HFFc6 (cell line): ENCODE results near the gene LDLRAD4. TPM values are rescaled to one million over a fixed set of nuclear protein-coding genes. Genes with fewer than 3 reads are reported as not detected.

ENCODE experiments used
- DNase-seq: peaks from one replicate; pipeline ENCODE4 v3.0.0-alpha.2; 2018
- H3K27ac Mint-ChIP-seq: 2 replicates; pipeline ENCODE4 v1.8.0; 2020; ENCODE audit warnings: mild to moderate bottlenecking, mixed read lengths
- H3K27me3 Mint-ChIP-seq: 2 replicates; pipeline ENCODE4 v1.8.0; 2021; ENCODE audit warnings: mild to moderate bottlenecking, moderate library complexity, mixed read lengths; ENCODE audit not compliant: insufficient read depth
- H3K36me3 Mint-ChIP-seq: 2 replicates; pipeline ENCODE4 v1.8.0; 2021; ENCODE audit warnings: low read depth, mixed read lengths
- H3K4me1 Mint-ChIP-seq: 2 replicates; pipeline ENCODE4 v1.8.0; 2020; ENCODE audit warnings: low read depth, mixed read lengths
- H3K4me3 Mint-ChIP-seq: 2 replicates; pipeline ENCODE4 v1.8.0; 2020; ENCODE audit warnings: mild to moderate bottlenecking, moderate library complexity, mixed read lengths
- H3K9me3 Mint-ChIP-seq: 2 replicates; pipeline ENCODE4 v1.8.0; 2020; ENCODE audit warnings: mild to moderate bottlenecking, mixed read lengths
- total RNA-seq, 6 experiments: library from RNA; stranded (reverse); fragmentation: NEBNext Ultra II Directional; extraction: Animal tissue kit (Norgen Biotek cat#: 25700); gene quantifications; 2 replicates in 1 of 6; 3 replicates in 5 of 6; pipeline ENCODE4 v1.2.3, GENCODE V29; 2021
- TF ChIP-seq, protein P1 (sequence below): fragments of 200-600 bp; sonication (generic); IDR thresholded peaks from 2 replicates; pipeline ENCODE4 v1.5.0; 2021; ENCODE audit warnings: antibody characterized with exemption, mild to moderate bottlenecking

LDLRAD4 gene
- total RNA-seq, 6 experiments from 2014 or later, result not detected

DNA sequence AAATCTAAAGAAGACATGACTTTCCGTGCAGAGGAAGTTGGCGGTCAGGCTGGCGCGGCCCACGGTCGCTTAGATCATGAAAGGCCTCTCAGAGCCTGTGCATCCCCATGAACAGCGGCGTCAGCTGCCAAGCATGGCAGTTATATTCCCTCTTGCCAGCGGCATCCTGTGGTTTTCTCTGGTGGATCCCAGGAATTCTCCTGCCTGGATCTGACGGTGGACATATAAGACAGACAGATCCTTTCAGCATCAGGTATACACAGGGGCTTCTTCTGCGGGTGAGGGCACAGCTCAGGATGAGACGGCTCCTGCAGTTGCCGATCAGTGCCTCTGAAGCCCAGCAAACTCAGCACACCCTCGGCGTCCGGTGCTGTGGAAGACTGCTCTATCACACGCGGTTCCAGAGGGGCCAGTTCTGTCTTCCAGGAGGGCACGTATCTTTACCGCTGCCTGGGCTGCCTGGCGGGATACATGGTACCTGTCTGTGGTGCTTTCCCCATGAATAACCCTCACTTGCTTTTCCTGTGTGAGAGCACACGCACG lies 157.8 kb downstream of the LDLRAD4 start:
- TF ChIP-seq, protein P1, sequence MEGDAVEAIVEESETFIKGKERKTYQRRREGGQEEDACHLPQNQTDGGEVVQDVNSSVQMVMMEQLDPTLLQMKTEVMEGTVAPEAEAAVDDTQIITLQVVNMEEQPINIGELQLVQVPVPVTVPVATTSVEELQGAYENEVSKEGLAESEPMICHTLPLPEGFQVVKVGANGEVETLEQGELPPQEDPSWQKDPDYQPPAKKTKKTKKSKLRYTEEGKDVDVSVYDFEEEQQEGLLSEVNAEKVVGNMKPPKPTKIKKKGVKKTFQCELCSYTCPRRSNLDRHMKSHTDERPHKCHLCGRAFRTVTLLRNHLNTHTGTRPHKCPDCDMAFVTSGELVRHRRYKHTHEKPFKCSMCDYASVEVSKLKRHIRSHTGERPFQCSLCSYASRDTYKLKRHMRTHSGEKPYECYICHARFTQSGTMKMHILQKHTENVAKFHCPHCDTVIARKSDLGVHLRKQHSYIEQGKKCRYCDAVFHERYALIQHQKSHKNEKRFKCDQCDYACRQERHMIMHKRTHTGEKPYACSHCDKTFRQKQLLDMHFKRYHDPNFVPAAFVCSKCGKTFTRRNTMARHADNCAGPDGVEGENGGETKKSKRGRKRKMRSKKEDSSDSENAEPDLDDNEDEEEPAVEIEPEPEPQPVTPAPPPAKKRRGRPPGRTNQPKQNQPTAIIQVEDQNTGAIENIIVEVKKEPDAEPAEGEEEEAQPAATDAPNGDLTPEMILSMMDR, result no peak
- Mint-ChIP-seq H3K9me3 (peaks cover 11% of the 10 kb centered on the region; the same call in 1 of the 2 replicates), H3K27ac (no peak overlapping the region), H3K36me3 (no peaks in the 10 kb centered on the region), H3K27me3 (peaks cover 9% of the 10 kb centered on the region; the same call in 1 of the 2 replicates), H3K4me3 (no peak overlapping the region), H3K4me1 (peaks cover 20% of the 10 kb centered on the region)
- DNase-seq, result no peak

DNA sequence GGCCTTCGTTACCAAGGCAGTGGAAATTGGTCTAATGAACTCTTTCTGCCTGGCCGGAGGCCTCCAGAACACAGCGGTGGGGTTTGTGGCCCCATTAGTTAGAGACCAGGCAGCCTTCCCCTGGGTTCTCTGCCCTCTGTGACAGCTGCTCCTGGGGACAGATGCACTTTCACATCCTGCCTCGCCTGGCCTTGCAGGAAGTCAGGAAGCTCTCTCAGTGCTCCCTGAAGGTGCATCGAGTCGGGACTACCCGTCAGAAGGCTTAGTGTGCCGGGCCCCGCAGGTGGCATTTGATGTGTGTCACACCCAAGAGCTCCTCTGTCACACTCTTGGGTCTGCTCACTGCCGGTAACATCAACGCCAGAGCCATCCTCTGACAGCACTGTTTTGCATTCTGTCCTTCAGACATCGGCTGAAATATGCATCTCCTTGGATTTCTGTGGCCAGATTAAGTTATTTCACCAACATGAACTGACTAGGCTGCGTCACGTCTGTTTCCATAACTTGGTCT lies 158.3 kb downstream of the LDLRAD4 start:
- Mint-ChIP-seq H3K27me3 (peaks cover 9% of the 10 kb centered on the region; the same call in 1 of the 2 replicates), H3K4me3 (no peak overlapping the region), H3K4me1 (peaks cover 25% of the 10 kb centered on the region), H3K36me3 (no peaks in the 10 kb centered on the region), H3K9me3 (peaks cover 11% of the 10 kb centered on the region; the same call in 1 of the 2 replicates), H3K27ac (no peak overlapping the region)
- TF ChIP-seq, protein P1, result no peak
- DNase-seq, result no peak

DNA sequence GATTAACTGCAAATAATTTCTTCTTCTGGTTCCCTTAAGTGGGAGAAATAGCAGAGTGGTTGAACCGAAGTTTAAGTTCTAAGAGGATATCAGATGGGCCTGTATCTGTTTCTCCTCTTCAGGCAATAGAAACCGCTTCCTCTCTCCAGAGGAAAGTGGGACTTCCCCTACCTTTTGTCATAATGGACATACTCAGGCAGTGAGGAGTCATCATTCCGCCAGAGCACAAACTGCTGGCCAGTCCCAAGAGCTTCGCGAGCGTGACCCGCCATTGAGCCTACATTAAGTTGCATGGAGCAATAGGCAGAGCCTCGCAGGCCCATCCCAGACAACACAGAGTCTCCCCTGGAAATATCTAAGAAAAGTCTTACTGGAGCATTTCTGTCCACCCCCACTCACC lies 158.9 kb downstream of the LDLRAD4 start:
- H3K27me3 Mint-ChIP-seq, result peaks cover 9% of the 10 kb centered on the region; the same call in 1 of the 2 replicates
- no peak overlapping the region for H3K27ac Mint-ChIP-seq
- DNase-seq, result no peak
- no peaks in the 10 kb centered on the region for H3K36me3 Mint-ChIP-seq
- H3K4me1 Mint-ChIP-seq, result peaks cover 29% of the 10 kb centered on the region
- H3K9me3 Mint-ChIP-seq, result peaks cover 11% of the 10 kb centered on the region; the same call in 1 of the 2 replicates
- TF ChIP-seq, protein P1, result no peak
- no peak overlapping the region for H3K4me3 Mint-ChIP-seq

DNA sequence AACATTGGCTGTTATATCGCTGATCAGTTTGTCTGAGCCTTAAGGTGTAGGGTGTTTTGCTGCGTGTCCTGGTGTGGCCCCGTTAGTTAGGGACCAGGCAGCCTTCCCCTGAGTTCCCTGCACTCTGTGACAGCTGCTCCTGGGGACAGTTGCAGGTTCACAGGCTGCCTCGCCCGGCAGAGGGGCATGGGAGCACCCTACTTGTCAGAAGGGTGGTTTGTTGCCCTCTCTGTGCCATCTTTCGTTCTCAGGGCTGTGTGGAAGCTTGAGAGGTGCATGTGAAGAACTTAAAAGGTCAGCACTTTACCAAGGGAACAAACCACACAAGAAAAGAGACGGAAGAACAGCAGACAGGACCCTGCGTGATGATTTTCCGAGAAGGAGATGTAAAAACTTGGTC lies 159.6 kb downstream of the LDLRAD4 start:
- Mint-ChIP-seq H3K36me3 (no peaks in the 10 kb centered on the region), H3K27me3 (peaks cover 12% of the 10 kb centered on the region; the same call in 1 of the 2 replicates), H3K4me3 (no peak overlapping the region), H3K4me1 (peaks cover 29% of the 10 kb centered on the region), H3K27ac (no peak overlapping the region), H3K9me3 (peaks cover 11% of the 10 kb centered on the region; the same call in 1 of the 2 replicates)
- no peak for DNase-seq
- TF ChIP-seq, protein P1, result no peak

DNA sequence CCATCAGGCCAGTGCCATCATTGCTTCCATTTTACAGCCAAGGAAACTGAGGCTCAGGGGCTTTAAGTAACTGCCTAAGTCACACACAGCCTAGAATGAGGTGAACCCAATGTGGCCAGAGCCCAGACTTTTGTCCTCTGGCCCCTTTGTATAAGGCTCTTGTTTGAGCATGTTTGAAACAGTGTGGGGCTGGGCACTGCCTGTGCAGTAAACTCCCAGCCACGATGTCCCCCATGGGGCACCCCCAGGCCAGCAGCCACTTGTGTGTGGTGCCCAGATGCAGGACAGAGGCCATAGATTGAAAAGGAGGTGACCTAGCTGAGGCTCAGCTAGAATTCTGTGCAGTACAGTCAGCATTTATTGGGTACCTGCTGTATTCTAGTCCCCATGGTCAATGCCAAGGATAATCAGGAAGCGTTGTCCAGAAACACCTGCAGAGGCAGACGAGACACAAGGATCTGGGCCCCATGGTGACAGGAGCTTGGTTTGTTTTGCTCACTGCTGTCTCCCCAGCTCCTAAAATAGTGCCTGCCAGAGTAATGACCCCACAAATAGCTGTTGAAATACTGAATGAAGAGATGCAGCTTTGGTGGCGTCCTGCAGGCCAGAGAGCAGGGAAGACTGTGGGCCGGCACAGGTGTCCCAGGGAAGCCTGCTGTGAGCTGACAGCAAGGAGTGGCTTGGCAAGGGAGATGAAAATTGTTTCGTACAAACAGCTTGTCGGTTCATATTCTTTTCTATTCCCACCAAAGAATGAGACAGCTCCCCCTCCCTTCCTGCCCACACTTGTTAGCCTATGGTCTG lies 160.7 kb downstream of the LDLRAD4 start:
- TF ChIP-seq, protein P1, result no peak
- H3K9me3 Mint-ChIP-seq, result peaks cover 11% of the 10 kb centered on the region; the same call in 1 of the 2 replicates
- no peak overlapping the region for H3K27ac Mint-ChIP-seq
- no peaks in the 10 kb centered on the region for H3K36me3 Mint-ChIP-seq
- H3K4me1 Mint-ChIP-seq, result peaks cover 29% of the 10 kb centered on the region
- no peak overlapping the region for H3K4me3 Mint-ChIP-seq
- DNase-seq, result no peak
- peaks cover 12% of the 10 kb centered on the region; the same call in 1 of the 2 replicates for H3K27me3 Mint-ChIP-seq
